NT2/D1 (cell line): ENCODE results near the gene ATP8B1.

Experiments
- SUZ12 ChIP-seq: IDR thresholded peaks from 2 replicates; pipeline ENCODE4 v1.6.1; 2011; ENCODE audit not compliant: insufficient read length, insufficient read depth; ENCODE audit errors: extremely low read depth
- YY1 ChIP-seq: IDR thresholded peaks from 2 replicates; pipeline ENCODE4 v1.6.1; 2011; ENCODE audit not compliant: insufficient read length, insufficient read depth
- ZNF274 ChIP-seq: IDR thresholded peaks from 2 replicates; pipeline ENCODE4 v1.6.1; 2011; ENCODE audit warnings: mild to moderate bottlenecking, low read depth, low read length

- no peak for TF ChIP-seq SUZ12
- TF ChIP-seq ZNF274, result no peak
- no peak for TF ChIP-seq YY1
Observed at GRCh38 chr18:57791192-57791591, 11.9 kb downstream of the ATP8B1 start.
